GM11168 (cell line): ENCODE measurements around the gene SENP7.
"Not testable (repeated sequence)": the region's sequence is repeated elsewhere in the genome, so short reads cannot be mapped to it uniquely, and the experiment has no call there.

ENCODE experiments used
- in situ Hi-C: fragments of 300-500 bp; cut with MboI; formaldehyde crosslinking; loops from one replicate; pipeline ENCODE4 v1.12.0; 2022; ENCODE audit warnings: low sequenced_read_pairs; ENCODE audit not compliant: unreplicated experiment

SENP7 gene

DNA sequence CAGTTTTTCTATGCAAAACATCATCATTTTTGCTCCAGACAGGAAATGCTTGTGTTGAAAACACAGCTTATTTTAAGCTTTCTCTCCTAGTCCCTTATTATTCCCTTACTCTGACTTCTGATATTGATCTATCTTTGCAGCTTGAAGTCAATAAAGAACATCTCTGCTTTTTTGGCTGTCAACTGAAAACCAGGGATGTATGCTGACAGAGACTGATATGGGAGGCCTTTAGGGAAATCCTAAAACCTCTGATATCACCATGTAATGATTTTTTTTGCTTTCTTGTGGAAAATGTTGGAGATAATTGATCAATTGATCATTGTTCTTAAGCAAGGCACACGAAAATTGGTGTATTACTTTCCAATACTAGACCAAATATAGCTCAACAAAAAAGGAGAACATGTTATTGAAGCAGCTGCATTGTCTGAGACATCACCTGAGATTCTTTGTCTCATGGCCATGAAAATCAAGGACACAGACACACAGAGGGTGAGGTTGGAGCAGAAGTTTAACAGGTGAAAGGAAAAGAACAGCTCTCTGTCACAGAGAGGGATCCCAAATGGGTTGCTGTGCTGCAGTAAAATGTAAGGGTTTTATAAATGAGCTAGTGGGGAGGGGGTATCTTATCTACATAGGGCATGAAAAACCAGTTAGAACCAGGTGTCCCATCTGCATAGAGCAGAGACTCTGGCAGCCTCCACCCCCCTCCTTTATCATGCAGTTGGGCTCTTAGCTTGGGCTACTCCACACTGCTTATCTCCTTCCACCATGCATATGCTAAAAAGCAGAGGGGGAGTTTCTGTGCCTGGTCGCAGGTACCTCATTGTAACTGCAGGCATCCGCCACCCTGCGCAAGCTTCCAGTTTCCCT, 17.0 kb upstream of the SENP7 start:
- in situ Hi-C loops = no loop called here

DNA sequence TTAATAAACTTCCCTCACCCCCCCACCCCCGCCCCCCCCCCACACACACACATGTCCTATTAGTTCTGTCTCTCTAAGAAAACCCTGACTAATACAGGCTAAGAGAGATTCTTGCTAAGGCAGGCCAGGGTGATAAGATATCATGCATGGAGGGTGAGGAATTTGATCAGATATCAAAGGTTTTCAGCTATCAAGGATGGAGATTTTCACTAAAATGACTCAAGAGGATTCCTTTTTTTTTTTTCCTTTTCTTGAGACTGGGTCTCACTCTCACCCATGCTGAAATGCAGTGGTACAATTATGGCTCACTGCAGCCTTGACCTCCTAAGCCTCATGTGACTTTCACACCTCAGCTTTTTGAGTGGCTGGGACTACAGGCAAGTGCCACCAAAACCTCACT, 14.9 kb upstream of the SENP7 start:
- in situ Hi-C loops = no loop called here

DNA sequence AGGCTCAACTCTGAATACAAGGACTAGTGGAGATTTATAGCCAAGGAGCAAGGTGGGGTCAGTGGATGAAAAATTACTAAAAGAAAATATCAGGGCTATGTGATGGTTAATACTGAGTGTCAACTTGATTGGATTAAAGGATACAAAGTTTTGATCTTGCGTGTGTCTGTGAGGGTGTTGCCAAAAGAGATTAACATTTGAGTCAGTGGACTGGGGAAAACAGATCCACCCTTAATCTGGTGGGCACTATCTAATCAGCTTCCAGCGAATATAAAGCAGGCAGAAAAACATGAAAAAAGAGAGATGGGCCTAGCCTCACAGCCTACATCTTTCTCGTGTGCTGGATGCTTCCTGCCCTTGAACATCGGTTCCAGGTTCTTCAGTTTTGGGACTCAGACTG, 14.4 kb upstream of the SENP7 start:
- in situ Hi-C loops = no loop called here

DNA sequence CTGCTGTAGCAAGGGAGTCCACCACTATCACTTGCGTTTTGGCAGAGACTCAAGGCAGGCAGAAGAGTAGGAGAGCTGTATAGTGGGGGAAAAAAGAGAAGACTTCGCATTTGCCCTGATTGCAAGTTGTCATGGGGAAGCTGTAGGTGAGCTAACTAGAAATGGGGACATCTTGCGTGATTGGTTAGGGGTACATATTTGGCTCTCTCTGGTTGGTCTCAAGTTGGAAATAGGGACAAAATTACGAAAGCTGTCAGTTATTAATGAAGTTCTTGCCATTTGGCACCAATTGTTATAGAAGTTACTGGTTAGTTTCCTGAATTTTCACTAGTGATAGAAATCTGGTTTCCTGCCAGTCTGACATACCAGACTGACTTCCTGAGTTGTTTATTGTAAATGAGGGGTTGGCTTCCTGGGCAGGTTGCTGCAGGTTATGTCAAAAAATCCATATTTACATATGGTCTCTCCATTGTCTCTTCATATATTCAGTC, 8.2 kb upstream of the SENP7 start:
- in situ Hi-C loops = no loop called here

DNA sequence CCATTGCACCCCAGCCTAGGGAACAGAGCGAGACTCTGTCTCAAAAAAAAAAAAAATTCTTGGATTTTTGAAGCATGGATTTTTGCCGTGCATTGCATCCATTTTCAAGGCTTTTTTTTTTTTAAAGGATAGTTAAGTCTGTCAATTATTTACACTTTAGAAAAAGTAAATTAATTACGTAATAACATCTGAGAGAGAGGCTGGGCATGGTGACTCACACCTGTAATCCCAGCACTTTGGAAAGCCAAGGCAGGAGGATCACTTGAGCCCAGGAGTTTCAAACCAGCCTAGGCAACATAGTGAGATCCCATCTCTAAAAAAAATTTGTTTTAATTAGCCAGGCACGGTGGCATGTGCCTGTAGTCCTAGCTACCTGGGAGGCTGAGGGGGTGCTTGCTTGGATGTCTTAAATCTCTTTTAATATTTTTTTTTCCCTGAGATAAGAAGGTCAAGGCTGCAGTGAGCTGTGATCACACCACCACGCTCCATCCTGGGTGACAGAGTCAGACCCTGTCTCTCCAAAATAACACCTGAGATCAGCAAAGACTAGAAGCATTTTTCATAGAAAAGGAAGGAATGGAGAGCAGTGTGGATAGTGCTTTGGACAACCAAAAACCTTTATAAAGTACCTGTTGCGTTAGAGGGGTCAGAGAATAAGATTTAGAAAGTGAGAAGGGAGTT, 6.8 kb upstream of the SENP7 start:
- in situ Hi-C loops = loop anchor here (5.0 kb wide), 1 partner anchor 47 kb away; no protein-coding TSS in a partner anchor

DNA sequence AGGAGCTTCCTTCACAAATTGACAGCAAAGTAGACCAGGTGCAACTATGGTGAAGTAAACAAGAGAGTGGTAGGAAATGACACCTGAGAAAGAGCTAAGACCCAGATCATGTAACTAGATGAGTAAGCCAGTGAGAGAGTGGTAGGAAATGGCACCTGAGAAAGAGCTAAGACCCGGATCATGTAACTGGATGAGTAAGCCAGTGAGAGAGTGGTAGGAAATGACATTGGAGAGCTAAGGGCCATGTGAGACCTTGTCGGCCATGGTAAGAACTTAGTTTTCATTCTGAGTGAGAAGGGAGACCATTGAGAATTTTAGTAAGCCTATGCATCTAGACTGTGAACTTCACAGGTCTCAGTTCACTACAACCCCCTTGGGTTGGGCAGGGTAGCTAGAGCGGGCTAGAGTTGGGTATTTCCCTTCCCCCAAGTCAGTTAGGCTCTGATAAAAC, 5.4 kb upstream of the SENP7 start:
- in situ Hi-C loops = loop anchor here (5.0 kb wide), 1 partner anchor 49 kb away; no protein-coding TSS in a partner anchor

DNA sequence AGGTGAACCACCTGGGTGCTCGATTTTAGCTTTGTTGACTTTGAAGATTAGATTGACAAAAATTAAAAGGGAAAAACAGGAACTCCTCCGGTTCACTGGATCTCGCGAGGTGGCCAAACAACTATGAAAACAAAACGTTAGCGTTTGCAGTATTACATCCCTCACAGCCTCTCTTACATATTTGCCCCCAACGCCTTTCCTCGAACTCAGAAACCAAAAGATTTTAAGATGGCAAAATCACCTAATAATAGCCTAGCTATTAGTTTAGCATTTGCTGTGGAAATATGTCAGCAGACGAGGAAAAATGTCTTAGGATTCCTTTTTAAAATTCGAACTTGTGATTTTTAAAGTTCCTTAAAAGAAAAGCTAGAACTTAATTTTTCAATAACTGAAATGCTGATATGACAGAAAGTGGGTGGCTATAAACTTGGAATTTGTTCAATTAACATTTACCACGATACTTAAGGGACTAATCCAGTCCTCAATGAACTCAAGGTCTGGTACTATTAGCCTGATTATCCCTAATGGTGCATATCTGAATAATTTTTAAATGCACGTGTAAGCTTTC, 491 bp upstream of the SENP7 start:
- in situ Hi-C loops = no loop called here

DNA sequence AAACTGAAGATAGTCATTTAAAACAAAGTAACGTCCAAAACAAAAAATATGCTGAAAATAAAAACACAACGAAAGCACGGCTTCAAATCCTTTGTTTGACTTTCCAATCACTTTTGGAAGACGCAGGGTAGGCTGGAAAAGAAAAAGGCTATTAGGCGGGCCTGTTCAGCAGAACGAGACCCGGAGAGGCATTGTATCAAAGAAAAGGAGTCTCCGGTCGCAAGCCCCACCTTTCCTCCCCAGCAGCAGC, 691 bp downstream of the SENP7 start:
- in situ Hi-C loops = no loop called here

DNA sequence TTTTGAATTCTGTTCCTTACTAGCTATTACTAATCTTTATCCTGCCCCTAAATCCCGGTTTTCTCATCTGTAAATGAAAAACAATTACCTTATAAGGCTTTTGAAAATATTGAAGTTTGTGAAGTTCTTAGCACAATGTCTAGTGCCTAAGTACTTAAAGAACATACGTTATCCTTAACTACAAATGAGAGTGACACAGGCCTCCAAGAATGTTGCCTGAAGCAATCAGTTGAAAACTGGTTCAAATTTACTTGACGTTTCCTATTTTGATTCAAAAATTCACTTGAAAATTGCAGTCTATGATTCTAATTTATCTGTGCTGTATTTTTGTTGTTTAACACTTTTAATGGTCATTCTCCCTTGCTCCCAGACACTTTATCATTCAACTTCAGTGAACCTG, 3.2 kb downstream of the SENP7 start:
- in situ Hi-C loops = no loop called here

DNA sequence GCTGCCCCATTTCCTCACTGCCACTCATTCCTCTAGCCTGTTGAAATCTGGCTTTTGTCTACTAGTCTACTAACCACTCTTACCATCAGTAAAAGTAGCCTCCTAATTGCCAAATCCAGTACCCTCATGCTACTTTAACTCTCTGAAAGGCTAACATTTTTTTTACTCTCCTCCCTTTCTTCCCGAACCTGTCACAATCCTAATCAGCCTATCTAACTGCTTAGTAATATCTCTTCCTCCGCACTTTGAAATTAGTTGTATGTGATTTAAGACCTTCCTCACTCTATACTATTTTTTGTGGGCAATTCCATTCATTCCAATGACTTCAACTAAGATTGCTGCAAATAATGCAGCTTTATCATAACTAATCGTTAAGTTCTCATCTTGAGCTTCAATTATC, 3.7 kb downstream of the SENP7 start:
- in situ Hi-C loops = no loop called here

DNA sequence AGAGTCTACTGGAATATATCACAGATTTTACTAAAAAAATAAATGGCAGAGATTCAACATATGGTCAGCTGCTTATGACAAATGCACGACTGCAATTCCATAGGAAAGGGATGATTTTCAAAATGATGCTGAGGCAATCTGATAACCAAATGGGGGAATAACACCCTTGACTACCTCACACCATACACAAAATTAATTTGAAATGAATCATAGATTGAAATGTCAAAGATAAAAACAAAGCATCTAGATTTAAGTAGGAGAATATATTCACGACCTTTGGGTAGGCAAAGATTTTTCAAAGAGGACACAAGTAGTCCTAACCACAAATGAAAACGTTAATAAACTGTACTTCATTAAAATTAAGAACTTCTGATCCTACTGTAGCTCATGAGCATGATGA, 11.2 kb downstream of the SENP7 start:
- in situ Hi-C loops = no loop called here

DNA sequence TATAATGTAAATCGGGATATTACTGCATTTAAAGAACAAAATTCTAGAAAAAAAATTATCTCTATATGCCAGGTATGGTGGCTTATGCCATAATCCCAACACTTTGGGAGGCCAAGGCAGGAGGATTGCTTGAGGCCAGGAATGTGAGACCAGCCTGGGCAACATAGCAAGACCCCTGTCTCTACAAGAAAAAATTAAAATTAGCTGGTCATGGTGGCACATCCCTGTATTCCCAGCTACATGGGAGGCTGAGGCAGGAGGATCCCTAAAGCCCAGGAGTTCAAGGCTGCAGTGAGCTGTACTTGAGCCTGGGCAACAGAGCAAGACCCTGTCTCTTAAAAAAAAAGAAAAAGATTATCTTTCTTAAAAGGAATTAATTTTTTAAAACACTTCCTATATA, 12.8 kb downstream of the SENP7 start:
- in situ Hi-C loops = no loop called here

DNA sequence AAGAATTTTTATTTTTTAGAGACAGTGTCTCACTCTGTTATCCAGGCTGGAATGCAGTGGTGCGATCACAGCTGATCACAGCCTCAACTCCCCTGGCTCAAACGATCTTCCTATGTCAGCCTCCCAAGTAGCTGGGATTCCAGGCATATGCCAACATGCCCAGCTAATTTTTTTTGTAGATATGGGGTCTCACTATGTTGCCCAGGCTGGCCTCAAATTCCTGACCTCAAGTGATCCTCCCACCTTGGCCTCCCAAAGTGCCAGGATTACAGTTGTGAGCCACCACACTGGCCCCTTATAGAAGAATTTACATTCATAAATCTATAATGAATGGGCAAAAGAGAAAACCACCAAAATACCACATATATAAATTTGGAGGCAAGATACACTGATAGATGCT, 15.2 kb downstream of the SENP7 start:
- in situ Hi-C loops = no loop called here

DNA sequence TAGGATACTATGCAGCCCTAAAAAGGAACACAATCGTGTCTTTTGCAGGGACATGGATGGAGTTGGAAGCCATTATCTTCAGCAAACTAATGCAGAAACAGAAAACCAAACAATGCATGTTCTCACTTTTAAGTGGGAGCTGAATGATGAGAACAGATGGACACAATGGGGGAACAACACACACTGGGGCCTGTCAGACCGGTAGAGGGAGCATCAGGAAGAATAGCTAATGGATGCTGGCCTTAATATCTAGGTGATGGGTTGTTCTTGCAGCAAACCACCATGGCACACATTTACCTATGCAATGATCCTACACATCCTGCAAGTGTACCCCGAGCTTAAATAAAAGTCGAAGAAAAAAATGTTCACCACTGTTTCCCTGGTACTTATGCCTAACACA, 17.5 kb downstream of the SENP7 start:
- in situ Hi-C loops = no loop called here

DNA sequence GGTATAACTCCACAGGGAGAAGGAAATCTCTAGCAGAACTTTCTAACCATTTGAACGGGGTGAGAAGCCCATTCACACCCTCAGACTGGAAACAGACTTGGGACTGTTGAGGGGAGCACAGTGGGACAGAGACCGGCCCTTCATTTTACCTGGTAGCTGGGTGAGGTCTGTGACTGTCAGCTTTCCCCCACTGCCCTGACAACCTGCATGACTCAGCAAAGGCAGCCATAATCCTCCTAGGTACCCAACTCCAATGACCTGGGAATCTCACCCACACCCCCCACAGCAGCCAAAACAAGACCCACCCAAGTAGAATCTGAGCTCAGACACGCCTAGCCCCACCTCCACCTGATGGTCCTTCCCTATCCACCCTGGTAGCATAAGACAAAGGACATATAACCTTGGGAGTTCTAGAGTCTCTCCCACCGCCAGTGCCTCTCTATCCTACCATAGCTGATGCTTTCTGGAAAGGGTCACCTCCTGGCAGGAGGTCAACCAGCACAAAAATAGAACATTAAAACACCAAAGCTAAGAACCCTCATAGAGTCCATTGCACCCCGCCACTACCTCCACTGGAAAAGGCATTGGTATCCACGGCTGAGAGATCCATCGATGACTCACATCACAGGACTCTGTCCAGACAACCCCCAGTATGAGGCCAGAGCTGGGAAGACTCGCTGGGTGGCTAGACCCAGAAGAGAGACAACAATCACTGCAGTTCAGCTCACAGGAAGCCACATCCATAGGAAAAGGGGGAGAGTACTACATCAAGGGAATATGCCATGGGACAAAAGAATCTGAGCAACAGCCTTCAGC, 28.0 kb downstream of the SENP7 start:
- in situ Hi-C loops = no loop called here

DNA sequence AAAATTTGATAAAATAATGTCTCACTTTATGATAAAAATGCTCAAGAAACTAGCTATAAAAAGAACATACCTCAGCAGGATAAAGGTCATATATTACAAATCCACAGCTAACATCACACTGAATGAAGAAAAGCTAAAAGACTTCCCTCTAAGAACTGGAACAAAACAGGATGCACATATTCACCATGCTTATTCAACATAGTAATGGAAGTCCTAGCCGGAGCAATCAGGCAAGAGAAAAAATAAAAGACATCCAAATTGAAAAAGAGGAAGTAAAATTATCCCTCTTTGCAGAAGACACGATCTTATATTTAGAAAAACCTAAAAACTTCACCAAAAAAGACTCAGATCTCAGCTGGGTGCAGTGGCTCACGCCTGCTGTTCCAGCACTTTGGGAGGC, 34.0 kb downstream of the SENP7 start:
- in situ Hi-C loops = no loop called here

DNA sequence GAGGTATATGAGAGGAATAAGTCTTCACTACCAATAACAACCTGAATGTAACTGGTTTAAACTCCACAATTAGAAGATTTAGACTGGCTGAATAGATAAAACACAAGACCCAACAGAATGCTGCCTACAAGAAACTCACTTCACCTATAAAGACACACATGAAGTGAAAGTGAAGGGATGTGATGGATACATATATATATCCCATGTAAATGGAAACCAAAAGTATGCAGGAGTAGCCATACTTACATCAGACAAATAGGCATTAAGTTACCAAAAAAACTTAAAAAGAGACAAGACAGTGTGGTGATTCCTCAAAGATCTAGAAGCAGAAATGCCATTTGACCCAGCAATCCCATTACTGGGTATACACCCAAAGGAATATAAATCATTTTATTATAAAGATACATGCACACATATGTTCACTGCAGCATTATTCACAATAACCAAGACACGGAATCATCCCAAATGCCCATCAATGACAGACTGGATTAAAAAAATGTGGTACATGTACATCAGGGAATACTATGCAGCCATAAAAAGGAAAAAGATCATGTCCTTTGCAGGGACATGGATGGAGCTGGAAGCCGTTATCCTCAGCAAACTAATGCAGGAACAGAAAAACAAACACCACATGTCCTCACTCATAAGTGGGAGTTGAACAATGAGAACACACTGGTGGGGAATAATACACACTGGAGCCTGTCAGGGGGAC, 38.0 kb downstream of the SENP7 start:
- in situ Hi-C loops = not testable (repeated sequence)

DNA sequence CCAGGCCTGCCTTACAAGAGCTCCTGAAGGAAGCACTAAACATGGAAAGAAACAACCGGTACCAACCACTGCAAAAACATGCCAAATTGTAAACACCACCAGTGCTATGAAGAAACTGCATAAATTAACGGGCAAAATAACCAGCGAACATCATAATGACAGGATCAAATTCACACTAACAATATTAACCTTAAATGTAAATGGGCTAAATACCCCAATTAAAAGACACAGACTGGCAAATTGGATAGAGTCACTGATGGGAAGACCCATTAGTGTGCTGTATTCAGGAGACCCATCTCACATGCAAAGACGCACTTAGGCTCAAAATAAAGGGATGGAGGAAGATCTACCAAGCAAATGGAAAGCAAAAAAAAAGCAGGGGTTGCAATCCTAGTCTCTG, 44.3 kb downstream of the SENP7 start:
- in situ Hi-C loops = not testable (repeated sequence)

DNA sequence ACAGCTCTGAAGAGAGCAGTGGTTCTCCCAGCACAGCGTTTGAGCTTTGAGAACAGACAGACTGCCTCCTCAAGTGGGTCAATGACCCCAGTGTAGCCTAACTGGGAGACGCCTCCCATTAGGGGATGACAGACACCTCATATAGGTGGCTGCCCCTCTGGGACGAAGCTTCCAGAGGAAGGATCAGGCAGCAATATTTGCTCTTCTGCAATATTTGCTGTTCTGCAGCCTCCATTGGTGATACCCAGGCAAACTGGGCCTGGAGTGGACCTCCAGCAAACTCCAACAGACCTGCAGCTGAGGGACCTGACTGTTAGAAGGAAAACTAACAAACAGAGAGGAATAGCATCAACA, 45.7 kb downstream of the SENP7 start:
- in situ Hi-C loops = not testable (repeated sequence)
